ENCODE data around the gene ATP2B2.

The ATP2B2 gene

DNA sequence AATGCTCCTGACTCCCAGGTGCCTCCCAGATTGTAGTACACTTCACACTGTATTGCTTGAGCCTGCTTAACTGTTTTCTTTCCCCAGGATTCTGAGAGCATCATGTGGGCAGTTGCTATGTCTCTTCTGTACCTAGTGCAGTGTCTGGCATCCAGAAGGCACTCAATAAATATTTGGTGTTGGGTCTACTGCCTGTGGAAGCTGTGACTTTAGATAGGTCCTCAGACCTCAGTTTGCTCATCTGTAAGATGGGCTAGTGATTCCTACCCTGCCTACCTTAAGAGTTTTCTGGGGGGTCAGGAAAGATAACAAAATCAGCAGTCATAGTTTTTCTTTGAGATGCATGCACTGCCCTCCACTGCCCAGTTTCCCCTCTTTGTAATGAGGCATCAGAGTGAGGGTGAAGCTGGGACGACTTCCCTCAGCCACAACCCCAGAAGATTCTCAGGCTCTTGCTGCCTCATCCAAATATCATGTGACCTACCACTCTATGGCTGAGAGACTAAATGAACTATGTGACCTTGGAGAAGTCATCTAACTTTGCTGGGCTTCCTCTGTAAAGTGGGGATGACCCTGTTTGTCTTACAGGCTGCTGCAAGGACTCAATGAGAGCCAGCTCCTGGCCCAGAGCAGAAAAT, 50.4 kb downstream of the ATP2B2 start:
- H3K4me3 ChIP-seq (ENCODE audit: low read depth, low read length) = no peak overlapping the region

DNA sequence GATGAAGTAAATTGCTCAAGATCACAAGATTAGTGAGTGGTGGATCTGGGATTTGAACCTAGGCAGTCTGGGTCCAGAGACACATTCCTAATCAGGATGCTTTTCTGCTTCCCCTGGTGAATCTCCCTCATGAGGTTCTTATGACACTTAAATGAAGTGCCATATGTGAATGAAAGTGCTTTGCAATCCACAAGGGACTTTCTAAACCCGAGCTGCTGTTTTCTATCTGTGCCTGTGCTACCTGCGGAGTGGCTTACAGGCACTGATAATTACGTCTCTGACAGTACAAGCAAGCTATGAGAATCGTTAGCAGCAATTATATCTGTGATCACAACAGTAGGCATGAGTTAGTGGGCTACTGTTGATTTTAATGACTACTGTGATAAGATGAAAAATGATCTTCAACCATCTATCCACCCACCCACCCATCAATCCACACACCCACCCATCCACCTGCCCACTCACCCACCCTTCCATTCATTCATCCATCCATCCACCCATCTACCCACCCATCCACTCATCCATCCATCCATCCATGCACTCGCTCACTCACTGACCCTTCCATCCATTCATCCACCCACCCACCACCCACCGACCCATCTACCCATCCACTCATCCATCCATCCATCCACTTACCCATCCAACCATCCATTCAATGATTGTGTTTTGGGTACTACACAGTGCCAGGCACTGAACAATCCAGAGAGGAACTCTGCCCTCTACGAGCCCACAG, 51.8 kb downstream of the ATP2B2 start:
- H3K4me3 ChIP-seq (ENCODE audit: low read depth, low read length) = no peak overlapping the region

DNA sequence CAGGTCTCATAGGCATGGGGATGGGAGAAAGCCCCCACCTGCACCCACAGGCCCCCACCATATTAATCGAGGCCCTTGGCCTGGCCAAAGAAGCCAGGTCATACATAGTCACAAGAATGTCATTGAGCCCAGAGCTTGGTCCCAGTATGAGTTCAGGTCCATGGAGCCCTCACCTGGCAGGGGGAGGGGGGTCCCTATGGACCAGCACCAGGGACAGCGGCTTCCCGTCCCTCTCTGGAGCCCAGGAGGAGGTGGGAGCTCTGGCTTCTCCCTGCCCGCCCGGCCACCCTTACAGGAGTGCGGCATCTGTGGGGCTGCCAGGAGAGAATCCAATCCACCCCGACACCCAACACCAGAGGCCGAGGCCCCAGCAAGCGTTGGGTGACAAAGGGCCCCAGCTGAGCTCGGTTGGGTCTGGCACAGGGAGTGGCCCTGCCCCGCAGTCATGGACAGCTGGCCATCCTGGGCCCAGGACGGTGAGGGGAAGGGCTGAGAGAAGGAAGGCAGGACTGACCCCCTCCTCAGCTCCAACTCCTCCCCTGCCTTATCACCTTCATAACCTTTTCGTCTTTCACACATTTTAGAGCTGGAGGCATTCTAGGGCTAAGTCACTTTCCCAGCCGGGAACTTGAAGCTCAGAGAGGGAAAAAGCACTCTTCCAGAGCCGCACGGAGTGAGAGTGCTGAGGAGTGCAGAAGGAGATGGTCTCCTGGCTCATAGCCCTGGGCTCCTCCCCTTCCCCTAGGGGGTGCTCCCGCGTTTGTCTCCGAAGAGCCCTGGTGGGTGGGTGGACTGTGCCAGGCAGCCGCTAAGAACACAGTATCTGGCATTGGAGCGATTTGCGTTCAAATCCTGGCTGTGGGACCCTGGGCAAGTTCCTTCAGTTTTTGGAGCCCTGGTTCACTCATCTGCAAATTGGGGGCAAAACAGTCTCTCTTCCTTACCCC, 54.6 kb downstream of the ATP2B2 start:
- H3K4me3 ChIP-seq (ENCODE audit: low read depth, low read length) = no peak overlapping the region

DNA sequence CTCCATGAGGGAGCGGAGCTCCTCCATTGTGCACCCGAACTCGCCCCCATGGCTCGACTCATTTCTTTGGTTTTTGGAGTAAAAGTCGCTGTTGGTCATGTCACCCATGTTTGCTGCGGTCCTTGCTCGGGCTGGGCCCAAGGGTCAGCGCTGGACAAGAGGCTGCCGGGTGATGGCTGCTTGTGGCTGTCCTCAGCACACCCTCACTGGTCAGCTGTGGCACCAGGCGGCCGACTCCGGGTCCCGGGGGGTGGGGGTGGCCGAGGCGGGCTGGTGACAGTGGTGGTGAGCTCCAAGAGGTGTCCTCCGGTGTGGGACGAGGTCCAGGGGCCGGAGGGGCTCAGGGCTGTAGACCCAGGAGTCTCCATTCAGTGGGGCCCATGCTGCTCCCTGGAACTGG, 56.0 kb downstream of the ATP2B2 start:
- H3K4me3 ChIP-seq (ENCODE audit: low read depth, low read length) = no peak overlapping the region

DNA sequence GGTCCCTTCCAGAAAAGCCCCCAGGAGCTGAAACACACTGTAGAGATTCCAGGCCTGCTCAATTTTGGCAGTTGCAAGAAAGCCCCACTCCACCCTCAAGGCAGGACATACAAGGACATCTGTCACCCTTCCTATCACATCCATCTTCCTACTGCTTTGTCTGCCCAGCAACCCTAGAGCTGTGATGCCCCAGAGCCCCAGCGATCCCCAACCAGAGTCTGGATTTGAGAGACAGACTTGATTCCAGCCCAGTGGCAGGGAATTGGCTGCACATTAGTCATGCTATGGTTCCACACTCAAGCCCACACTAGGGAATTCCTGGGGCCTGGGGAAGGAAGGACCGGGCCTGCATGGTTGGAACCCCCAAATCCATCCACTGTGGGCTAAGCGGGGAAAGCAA, 56.8 kb downstream of the ATP2B2 start:
- no peak overlapping the region for H3K4me3 ChIP-seq (ENCODE audit: low read depth, low read length)

DNA sequence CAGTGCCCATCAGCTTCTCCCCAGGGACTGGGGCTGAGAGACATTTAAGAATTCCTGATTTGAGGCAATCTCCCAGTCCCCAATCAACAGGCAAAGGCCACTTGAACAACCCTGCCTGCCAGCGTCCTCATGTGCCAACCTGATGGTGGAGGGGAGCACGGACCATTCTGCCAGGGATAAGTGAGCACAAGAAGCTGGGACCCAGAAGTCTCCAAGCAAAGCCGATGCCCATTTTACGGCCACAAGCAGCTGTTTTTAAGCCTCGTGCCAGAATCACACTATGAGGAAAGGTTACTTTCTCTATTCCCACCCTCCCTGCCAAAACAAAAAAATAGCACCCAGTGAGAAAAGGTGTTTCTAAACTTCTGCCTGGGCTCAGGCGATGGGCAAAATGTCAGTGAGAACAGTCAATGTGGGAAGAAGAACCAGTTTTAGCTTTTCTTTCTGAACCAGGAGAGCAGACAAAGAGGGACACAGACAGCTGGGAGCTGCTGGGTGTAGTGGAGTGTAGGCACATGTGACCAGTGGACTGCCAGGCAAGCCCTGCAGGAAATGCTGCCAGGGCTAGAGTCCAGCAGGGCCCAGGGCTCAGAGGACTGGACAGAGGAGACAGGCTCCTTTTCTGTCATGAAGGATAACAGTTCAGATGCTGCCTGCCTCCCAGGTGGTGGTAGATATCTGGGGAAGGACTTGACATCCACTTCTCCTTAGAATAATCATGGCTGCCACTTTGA, 57.7 kb downstream of the ATP2B2 start:
- no peak overlapping the region for H3K4me3 ChIP-seq (ENCODE audit: low read depth, low read length)

DNA sequence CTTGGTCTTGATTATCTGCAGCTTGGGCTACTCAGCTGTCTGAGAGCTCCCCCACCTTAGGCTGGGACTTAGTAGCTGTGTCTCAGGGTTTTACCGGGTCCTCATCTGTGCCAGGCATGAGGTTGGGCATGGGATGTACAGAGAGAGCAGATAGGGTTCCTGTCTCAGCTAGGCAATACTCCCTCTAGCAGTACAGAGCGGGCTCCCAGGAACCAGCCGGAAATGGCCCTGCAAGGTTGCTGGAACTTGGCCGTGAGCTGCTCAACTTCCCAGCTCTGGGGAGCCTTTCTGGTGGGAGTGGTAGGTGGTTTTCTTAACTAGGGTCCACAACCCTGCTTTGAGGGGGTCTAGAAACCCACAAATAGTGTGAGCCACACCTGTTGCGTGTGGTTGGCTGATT, 58.3 kb downstream of the ATP2B2 start:
- no peak overlapping the region for H3K4me3 ChIP-seq (ENCODE audit: low read depth, low read length)

DNA sequence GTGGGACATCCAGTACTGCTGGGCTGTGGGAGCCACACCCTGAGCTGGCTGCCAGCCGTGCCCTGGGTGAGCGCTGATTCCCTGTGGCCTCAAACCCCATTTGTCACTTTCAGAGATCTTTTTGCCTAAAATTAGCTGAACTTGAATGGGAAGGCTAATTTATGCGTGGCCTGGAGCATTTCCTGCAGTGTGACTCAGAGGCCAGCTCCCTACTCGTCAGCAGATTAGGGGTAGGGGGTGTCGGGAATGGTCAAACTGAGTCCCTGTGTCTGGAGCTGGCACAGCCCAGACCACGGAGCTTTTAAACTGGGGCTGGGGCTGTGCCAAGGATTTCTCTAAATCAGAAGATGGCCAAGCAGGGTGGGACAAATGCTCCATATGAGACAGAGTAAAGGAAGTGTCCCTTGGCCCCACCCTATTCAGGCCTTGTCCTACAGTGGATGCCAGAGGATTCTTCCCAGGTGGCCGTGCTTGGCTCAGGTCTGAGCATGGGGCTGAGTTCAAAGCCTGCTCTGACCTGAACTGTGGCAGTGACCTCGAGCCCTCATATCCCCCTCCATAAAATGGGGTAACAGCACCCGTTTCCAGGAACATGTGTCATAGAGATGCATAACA, 59.7 kb downstream of the ATP2B2 start:
- no peak overlapping the region for H3K4me3 ChIP-seq (ENCODE audit: low read depth, low read length)

DNA sequence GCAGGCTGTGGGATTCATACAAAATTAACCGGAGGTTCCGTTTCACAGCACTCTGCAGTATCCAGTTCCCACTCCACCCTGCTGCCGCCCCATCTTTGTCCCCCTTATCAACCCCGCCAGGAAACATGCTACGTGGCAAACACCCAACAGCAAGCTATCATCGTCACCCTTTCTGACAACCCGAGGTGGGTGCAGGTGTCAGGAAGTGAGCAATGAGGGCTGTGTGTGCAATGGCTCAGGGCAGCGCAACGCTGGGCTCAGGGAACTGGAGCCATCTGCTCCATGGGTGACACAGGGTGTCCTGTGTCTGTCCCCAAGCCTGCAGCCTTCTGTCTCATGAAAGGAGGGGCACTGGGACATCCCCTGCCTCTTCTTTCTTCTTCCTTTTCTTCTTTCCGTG, 60.9 kb downstream of the ATP2B2 start:
- H3K4me3 ChIP-seq (ENCODE audit: low read depth, low read length) = no peak overlapping the region

DNA sequence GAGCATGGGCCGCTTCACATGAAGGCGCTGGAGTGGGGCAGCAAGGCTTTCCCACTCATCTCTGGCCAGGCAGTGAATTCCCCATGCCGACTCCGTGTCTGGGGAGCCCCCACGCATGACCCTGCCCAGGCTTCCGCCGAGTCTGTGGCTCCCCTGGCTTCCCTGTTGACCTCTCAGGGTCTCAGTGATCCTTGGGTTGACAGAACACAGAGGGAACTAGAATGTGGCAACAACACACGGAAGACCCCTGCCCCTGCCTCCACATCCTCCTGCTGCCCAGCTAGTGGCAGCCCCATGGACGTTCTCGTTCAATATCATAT, 61.3 kb downstream of the ATP2B2 start:
- H3K4me3 ChIP-seq (ENCODE audit: low read depth, low read length) = no peak overlapping the region

DNA sequence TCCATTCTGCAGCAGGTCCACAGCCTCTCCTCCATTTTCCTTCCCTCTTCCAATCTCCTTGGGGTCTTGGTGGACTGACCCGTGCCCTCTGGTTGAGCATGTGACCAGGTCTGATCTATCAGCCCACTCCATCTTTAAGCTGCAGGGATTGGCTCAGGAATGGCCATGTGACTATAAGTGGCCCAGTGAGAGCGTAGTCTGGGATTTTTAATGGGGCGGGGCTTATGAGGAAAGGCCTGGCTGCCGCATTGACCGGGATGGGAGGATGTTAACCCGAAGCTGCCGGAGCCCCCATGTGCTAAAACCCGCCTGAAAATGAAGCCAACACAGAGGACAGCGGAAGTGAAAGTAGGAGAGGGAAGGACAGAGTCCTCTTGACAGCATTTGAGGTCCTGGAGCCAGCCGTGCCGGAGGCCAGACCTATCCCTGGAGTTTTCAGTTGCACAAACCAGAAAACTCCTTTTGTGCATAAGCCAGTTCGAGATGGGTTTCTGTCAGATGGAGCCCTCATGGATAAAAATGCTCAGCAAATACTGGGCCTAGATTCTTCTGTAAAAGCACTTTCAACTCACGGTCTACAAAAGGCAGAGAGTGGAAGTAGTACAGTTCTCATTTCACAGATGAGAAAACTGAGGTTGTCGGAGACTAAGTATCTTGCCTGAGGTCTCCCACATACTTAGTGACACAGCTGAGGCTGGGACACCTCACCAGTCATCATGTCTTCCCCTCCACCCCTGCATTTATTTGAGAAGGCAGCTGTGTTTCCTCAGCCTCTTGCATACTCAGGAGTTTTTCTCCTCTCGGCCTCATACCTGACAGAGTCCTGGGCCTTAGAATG, 61.9 kb downstream of the ATP2B2 start:
- H3K4me3 ChIP-seq (ENCODE audit: low read depth, low read length) = no peak overlapping the region

DNA sequence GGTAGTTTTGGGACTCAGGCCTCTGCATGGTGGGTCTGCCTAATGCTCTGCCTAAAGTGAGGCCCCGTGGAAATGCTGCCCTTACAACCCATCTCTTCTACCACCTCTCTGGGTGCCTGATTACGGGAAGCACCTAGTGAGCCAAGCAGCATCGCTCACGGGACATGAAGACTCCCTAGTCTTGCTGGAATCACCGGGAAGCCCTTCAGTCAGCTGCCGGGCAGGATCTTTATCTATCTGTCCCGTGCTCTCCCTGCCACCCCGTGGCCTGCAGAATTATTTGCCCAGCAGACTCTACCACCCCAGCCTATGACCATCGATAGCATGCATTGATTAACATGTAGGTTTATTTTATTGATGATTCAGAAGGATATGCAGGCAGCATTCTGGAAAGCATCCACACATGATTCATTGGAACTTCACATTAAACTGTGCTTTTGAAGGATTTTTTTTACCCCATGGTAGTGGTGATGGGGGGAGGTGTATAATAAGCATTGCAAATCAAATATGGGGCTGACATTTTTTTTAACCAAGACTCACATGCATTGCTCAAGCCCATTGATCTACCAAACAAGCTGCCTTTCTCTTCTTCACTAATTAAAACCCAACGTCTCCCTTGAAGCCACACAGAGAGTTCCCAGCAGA, 63.1 kb downstream of the ATP2B2 start:
- no peak overlapping the region for H3K4me3 ChIP-seq (ENCODE audit: low read depth, low read length)

DNA sequence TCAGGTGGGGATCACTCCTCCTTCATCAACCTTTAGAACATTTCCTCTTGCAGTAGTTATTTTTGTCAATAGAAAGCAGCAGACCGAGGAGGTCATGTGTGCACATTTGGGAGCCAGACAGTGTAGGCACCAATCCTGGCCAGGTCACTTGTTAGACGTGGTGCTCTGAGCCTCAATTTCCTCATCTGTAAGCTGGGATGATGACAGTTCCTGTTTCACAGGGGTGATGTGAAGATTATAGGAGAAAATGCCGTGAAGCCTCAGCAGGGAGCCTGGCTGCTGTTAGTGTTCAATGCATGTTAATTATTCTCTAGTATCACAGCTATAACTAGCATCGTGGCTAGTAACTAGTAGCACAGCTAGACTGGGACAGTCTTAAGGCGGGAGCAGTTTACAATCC, 64.7 kb downstream of the ATP2B2 start:
- H3K4me3 ChIP-seq (ENCODE audit: low read depth, low read length) = no peak overlapping the region

DNA sequence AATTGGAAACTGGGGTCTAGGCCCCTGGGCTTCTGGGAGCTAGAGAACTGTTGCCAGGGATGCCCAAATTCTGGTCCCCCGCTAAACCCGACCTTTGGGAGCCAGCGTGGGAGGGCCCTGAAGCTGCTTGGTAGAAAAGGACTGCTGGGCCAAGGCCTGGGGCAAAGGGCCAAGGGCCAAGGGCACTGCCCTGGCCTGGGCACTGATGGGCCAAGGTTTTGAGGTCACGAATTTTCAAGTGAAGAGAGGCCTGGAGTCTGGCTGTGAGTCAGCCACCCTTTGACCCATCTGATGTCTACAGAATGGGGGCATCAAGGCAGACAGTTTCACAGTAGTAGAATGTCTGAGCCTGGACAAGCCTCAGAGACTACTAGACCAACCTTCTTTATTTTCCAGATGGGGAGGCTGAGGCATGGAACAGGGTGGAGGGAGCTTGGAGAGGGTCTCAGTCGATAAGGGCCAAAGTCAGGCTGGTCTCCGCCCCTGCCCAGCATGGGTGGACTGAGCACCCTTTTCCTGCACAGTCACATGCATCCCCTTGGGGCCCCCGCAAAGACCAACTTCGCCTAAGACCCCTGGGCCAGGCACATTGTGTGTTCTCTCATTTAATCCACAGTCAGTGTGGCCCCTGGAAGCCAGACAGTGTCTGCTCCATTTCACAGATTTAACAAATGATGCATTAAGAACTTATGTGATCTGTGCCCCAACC, 66.3 kb downstream of the ATP2B2 start:
- no peak overlapping the region for H3K4me3 ChIP-seq (ENCODE audit: low read depth, low read length)

DNA sequence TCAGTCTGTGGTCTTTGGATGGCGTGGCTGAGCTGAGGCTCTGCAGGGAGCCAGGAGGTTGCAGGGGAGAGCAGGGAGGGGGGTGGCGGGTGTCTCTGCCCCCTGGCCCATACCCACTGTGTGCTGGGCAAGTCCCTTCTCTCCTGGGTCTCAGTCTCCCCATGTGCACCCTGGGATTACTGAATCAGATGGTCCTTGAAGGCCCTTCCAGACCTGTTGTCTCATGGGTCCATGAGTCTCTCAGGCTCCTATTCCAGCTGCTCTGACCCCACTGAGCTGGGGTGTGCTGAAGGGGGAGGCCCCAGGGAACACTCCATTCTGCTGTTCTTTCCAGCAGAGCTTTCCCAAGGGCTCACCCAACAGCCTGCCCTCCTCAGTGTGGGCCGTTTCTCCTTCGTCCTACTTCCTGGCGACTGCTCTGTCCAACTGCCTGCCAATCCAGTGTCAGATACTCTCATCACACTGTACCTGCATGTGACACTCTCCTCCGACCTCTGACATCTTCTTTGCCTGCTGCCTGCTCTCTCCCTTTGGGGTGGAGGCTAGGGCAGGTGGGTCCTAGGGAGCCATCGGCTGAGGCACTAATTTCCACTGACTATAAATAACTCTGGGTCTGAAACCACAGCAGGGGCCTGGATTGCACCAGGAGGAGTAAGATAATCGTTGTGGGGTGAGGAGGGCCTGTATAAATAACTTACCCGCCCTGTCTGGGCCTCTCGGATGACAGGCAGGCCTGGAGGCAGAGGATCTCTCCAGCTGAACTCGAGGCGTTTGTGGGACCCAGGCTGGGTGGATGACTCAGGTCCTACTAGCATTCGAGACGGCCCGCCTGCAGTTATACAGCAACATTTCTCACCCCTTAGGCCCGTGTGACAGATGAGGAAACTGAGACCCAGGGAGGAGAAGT, 67.1 kb downstream of the ATP2B2 start:
- no peak overlapping the region for H3K4me3 ChIP-seq (ENCODE audit: low read depth, low read length)

DNA sequence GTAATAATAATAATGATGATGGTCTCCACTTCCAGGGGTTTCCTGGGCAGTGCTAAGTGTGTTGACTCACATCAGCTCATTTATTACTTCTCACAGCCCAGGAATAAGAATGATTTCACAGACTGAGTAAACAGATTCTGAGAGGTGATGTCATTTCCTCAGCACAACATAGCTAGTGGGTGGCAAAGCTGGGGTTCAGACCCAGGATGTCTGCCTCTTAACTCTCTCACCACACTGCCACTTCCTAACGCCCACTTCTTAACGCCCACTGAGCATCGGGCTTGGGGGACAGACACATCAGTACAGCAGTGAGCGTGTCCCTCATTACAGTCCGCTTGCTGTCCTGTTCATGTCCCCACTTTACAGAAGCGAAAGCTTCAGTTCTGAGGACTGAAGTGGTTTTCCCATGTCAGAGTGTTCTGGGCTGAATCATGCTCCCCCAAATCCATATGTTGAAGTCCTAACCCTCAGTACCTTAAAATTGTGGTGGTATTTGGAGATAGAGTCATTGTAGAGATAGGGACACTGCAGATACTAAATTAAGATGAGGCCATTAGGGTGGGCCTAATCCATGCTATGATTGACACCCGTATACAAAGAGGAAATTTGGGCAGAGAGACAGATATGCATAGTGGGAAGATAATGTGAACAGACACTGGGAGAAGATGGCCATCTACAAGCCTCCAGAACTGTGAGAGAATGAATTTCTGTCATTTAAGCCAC, 68.0 kb downstream of the ATP2B2 start:
- H3K4me3 ChIP-seq (ENCODE audit: low read depth, low read length) = no peak overlapping the region

DNA sequence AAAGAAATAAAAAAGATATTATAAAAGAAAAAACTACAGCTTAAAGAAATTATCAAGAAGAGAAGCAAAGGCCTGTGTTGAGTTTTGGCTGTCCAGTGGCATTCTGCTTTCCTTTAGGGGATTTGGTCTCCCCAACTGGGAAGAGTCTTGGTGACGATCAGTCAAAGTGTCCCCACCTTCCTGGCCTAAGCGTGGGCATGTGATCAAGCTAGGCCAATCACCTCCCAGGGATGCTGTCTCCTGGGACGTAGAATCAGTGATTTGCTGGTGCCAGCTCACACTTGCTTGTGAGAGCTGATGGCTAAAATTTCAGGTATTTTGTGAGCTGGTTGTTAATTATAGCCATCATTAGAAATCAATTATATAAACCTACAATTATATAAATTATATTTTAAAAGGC, 69.5 kb downstream of the ATP2B2 start:
- H3K4me3 ChIP-seq (ENCODE audit: low read depth, low read length) = no peak overlapping the region
